OCI-LY1 (cell line): Measurements from ENCODE around the gene FERMT3.

Experiments
- H2AFZ ChIP-seq: fragments of 200-600 bp; sonication (generic), shearing (Covaris generic); 2 replicates; pipeline ENCODE4 v1.6.0; 2014; ENCODE audit warnings: antibody characterized with exemption, mild to moderate bottlenecking, low read length
- H3F3A ChIP-seq: fragments of 200-600 bp; sonication (generic), shearing (Covaris generic); 2 replicates; pipeline ENCODE4 v1.6.0; 2014; ENCODE audit warnings: mild to moderate bottlenecking, antibody characterized with exemption, low read length, moderate library complexity; ENCODE audit not compliant: insufficient read depth
- H3K27ac ChIP-seq: fragments of 200-600 bp; sonication (generic); 2 replicates; pipeline ENCODE4 v1.5.1; 2014; ENCODE audit warnings: low read length, mixed run types, mild to moderate bottlenecking, low read depth; ENCODE audit not compliant: poor library complexity, severe bottlenecking
- H3K27me3 ChIP-seq: fragments of 200-600 bp; sonication (generic); 2 replicates; pipeline ENCODE4 v1.6.0; 2014; ENCODE audit warnings: antibody characterized with exemption, mild to moderate bottlenecking, low read length, moderate library complexity; ENCODE audit not compliant: insufficient read depth
- H3K36me3 ChIP-seq: fragments of 200-600 bp; sonication (generic); 2 replicates; pipeline ENCODE4 v1.6.1; 2014; ENCODE audit warnings: mild to moderate bottlenecking, antibody characterized with exemption, low read length, moderate library complexity, mixed read lengths; ENCODE audit not compliant: insufficient read depth
- H3K4me1 ChIP-seq: fragments of 200-600 bp; sonication (generic); 2 replicates; pipeline ENCODE4 v1.5.1; 2014; ENCODE audit warnings: mild to moderate bottlenecking, low read length, moderate library complexity; ENCODE audit not compliant: insufficient read depth, severe bottlenecking
- H3K4me2 ChIP-seq: fragments of 200-600 bp; sonication (generic), shearing (Covaris generic); 2 replicates; pipeline ENCODE4 v1.6.1; 2014; ENCODE audit warnings: low read length
- H3K4me3 ChIP-seq: fragments of 200-600 bp; sonication (generic); 2 replicates; pipeline ENCODE4 v1.5.1; 2014; ENCODE audit warnings: low read length, low read depth, mild to moderate bottlenecking, mixed read lengths; ENCODE audit not compliant: poor library complexity, severe bottlenecking
- H3K79me2 ChIP-seq: fragments of 200-600 bp; shearing (Covaris generic); 2 replicates; pipeline ENCODE4 v1.6.1; 2016; ENCODE audit warnings: mixed run types, low read length, mixed read lengths; ENCODE audit not compliant: insufficient read depth
- H3K9ac ChIP-seq: fragments of 200-600 bp; sonication (generic), shearing (Covaris generic); 2 replicates; pipeline ENCODE4 v1.6.1; 2014; ENCODE audit warnings: mild to moderate bottlenecking, low read length, mixed read lengths
- H3K9me2 ChIP-seq: fragments of 200-600 bp; sonication (generic), shearing (Covaris generic); 2 replicates; pipeline ENCODE4 v1.6.1; 2014; ENCODE audit warnings: low read depth, mild to moderate bottlenecking, low read length, mixed read lengths
- H3K9me3 ChIP-seq: fragments of 200-600 bp; shearing (Covaris generic); 2 replicates; pipeline ENCODE4 v1.6.1; 2014; ENCODE audit warnings: low read length, mixed read lengths
- H4K20me1 ChIP-seq: fragments of 200-600 bp; sonication (generic), shearing (Covaris generic); 2 replicates; pipeline ENCODE4 v1.6.0; 2016; ENCODE audit warnings: mild to moderate bottlenecking, low read length; ENCODE audit not compliant: insufficient read depth
- EZH2 ChIP-seq: fragments of 200-600 bp; sonication (generic), shearing (Covaris generic); IDR thresholded peaks from 2 replicates; pipeline ENCODE4 v1.8.0; 2017; ENCODE audit warnings: borderline replicate concordance, mixed run types, mild to moderate bottlenecking, antibody characterized with exemption, low read length, moderate library complexity, mixed read lengths
- TF ChIP-seq, protein P1 (sequence below): fragments of 200-600 bp; sonication (generic), shearing (Covaris generic); IDR thresholded peaks from 2 replicates; pipeline ENCODE4 v1.5.1; 2017; ENCODE audit warnings: mild to moderate bottlenecking, antibody characterized with exemption, low read length, moderate library complexity, mixed read lengths

The FERMT3 gene

DNA sequence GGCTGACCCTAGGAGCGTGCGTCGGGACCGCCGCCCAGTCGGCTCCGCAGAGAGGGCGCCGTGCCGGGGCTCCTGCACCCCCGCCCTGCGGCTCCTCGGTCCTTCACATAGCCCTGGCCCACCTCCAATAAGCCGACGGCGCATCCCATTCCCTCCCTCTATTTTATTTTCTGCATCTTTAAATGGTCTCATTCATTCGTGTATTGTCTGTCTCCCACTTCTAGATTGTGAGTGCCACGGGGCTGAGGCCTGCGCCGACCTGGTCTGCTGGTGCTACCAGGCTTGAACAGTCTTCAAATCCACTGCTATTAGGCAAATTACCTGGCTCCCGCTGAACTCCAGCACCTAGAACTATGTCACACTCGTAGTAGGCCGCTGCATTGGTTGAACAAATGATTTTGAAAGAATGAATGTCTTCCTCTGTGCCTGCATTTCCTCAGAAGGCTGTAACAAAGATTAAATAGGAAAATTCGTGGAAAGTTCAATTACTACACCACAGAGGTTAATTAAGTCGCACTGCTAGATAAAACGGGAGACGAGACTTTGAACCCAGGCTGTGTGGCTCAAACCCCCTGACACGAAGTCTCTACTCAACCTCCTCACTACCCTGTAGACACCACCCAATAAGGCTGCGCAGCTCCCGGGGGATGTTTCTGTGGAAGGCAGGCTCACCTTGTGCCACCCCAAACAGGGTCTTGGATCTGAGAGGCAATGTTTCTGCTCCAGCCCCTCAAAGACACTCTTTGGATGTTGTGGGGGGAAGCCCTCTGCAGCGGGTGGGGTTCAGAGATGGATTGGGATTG, 41.4 kb downstream of the FERMT3 start:
- H3K36me3 ChIP-seq = peaks cover 20% of the 10 kb centered on the region; the same call in 1 of the 2 replicates
- H3K4me3 ChIP-seq = peak overlapping the region; percentile 70
- H3K79me2 ChIP-seq = no peaks in the 10 kb centered on the region; the same call in 1 of the 2 replicates
- 0 out of 2 replicates have a peak, but pooled peaks cover 3% of the 10 kb centered on the region for H3F3A ChIP-seq
- peak overlapping the region; percentile 95 for H3K4me2 ChIP-seq
- H3K9me2 ChIP-seq = no peaks in the 10 kb centered on the region
- H3K27me3 ChIP-seq = no peaks in the 10 kb centered on the region
- no peaks in the 10 kb centered on the region for H4K20me1 ChIP-seq
- TF ChIP-seq EZH2 = no peak
- TF ChIP-seq, protein P1, sequence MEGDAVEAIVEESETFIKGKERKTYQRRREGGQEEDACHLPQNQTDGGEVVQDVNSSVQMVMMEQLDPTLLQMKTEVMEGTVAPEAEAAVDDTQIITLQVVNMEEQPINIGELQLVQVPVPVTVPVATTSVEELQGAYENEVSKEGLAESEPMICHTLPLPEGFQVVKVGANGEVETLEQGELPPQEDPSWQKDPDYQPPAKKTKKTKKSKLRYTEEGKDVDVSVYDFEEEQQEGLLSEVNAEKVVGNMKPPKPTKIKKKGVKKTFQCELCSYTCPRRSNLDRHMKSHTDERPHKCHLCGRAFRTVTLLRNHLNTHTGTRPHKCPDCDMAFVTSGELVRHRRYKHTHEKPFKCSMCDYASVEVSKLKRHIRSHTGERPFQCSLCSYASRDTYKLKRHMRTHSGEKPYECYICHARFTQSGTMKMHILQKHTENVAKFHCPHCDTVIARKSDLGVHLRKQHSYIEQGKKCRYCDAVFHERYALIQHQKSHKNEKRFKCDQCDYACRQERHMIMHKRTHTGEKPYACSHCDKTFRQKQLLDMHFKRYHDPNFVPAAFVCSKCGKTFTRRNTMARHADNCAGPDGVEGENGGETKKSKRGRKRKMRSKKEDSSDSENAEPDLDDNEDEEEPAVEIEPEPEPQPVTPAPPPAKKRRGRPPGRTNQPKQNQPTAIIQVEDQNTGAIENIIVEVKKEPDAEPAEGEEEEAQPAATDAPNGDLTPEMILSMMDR = no peak
- H2AFZ ChIP-seq = peak overlapping the region; percentile 49; the same call in 1 of the 2 replicates
- H3K4me1 ChIP-seq = peaks cover 58% of the 10 kb centered on the region
- H3K9me3 ChIP-seq = no peaks in the 10 kb centered on the region
- H3K27ac ChIP-seq = peak overlapping the region; percentile 80
- H3K9ac ChIP-seq = peak overlapping the region; percentile 78

DNA sequence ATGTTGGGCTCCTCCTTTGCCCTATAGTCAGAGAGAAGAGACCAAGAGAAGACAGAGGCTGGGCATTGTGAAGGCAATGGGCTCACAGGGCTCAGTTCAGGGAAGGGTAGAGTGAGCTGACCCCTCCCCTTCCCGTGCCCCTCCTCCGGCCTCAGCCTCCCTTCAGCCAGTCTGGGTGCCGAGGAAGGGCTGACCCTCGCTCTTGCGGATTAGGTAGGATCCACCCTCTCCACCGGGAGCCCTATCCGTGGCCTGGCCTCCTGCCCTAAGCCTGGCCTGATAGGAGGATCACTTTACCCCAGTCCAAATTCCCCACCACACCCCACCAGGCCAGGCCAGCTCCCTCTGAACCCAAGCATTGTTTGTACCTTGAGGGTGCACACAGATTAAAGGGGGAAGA, 42.1 kb downstream of the FERMT3 start:
- Histone ChIP-seq H3K4me2 (no peak overlapping the region), H3K36me3 (peaks cover 13% of the 10 kb centered on the region; the same call in 1 of the 2 replicates), H3K9me3 (no peaks in the 10 kb centered on the region), H3K9me2 (no peaks in the 10 kb centered on the region), H2AFZ (no peak overlapping the region), H3F3A (0 out of 2 replicates have a peak, but pooled peaks cover 3% of the 10 kb centered on the region), H3K9ac (no peak overlapping the region), H3K27ac (no peak overlapping the region), H3K27me3 (no peaks in the 10 kb centered on the region), H4K20me1 (no peaks in the 10 kb centered on the region), H3K79me2 (no peaks in the 10 kb centered on the region; the same call in 1 of the 2 replicates), H3K4me1 (peaks cover 56% of the 10 kb centered on the region), H3K4me3 (no peak overlapping the region)
- TF ChIP-seq, protein P1 = no peak
- no peak for TF ChIP-seq EZH2

DNA sequence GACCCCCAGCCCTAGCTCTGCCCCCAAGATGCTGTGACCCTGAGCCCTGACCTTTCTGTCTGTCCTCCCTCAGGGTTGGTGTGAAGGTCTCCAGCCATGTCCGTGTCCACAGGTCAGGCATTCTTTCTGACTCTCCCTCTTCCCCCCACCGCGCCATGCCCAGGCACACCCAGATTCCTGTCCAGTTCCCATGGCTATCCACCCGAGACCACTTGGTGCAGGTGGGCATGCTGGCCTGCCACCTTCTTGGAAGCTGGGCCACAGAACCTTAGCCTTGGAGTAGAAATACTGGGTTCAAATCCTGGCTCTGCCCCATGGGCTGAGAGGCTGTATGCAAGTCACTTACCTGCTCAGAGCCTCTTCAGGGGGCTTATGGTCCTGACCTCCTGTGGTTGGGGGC, 42.5 kb downstream of the FERMT3 start:
- Histone ChIP-seq H3K4me2 (no peak overlapping the region), H4K20me1 (no peaks in the 10 kb centered on the region), H3K79me2 (no peaks in the 10 kb centered on the region; the same call in 1 of the 2 replicates), H3K9me2 (no peaks in the 10 kb centered on the region), H3K36me3 (peaks cover 9% of the 10 kb centered on the region; the same call in 1 of the 2 replicates), H3F3A (0 out of 2 replicates have a peak, but pooled peaks cover 3% of the 10 kb centered on the region), H3K9me3 (no peaks in the 10 kb centered on the region), H3K9ac (no peak overlapping the region), H3K27me3 (no peaks in the 10 kb centered on the region), H2AFZ (no peak overlapping the region), H3K27ac (no peak overlapping the region), H3K4me3 (no peak overlapping the region), H3K4me1 (peaks cover 51% of the 10 kb centered on the region)
- TF ChIP-seq, protein P1 = no peak
- no peak for TF ChIP-seq EZH2
